H1 (cell line): ENCODE data around the gene ZCCHC3. TPM values are rescaled to one million over a fixed set of nuclear protein-coding genes. Genes with fewer than 3 reads are reported as not detected.

Source experiments
- CTCF ChIA-PET: fragments of 300-600 bp; sonication (Branson Sonifier 250); formaldehyde crosslinking; loops from one replicate; lab custom pipeline; 2021; ENCODE audit not compliant: partially characterized antibody; lab: Charles Lee
- POLR2A ChIA-PET: fragments of 300-600 bp; sonication (Branson Sonifier 250); formaldehyde crosslinking; loops from one replicate; lab custom pipeline; 2021; ENCODE audit warnings: inconsistent platforms; ENCODE audit not compliant: partially characterized antibody; lab: Charles Lee
- DNase-seq, 2 experiments: peaks; one replicate each; pipeline versions ENCODE4 v3.0.0 to v3.0.0-alpha.2; 2010 to 2022; ENCODE audit warnings: low spot score in 2 of 2, low read depth in 1 of 2, mixed read lengths in 1 of 2
- FAIRE-seq: peaks from 2 replicates; lab custom pipeline; 2011; peaks lifted over from hg19 to GRCh38; lab: Jason Lieb, UNC
- H2AFZ ChIP-seq: 2 replicates; pipeline ENCODE4 v1.8.1; 2012; ENCODE audit warnings: low read length, inconsistent platforms
- H2AK5ac ChIP-seq: 2 replicates; pipeline ENCODE4 v1.6.1; 2013; ENCODE audit warnings: low read depth, low read length
- H2BK120ac ChIP-seq: replicated peaks from 2 replicates; pipeline ENCODE3; 2013; ENCODE audit warnings: low read depth, low read length, inconsistent platforms
- H2BK12ac ChIP-seq: 2 replicates; pipeline ENCODE4 v1.6.1; 2013; ENCODE audit warnings: low read depth, low read length
- H2BK15ac ChIP-seq: 2 replicates; pipeline ENCODE4 v1.6.1; 2013; ENCODE audit warnings: low read length
- H2BK20ac ChIP-seq: 2 replicates; pipeline ENCODE4 v1.6.1; 2013; ENCODE audit warnings: low read length
- H2BK5ac ChIP-seq: 2 replicates; pipeline ENCODE4 v1.6.1; 2013; ENCODE audit warnings: low read depth, low read length
- H3K14ac ChIP-seq: 2 replicates; pipeline ENCODE4 v1.6.1; 2013; ENCODE audit warnings: inconsistent platforms; ENCODE audit not compliant: insufficient read length
- H3K18ac ChIP-seq: 2 replicates; pipeline ENCODE4 v1.6.1; 2013; ENCODE audit warnings: low read length; ENCODE audit errors: extremely low read depth
- H3K23ac ChIP-seq: 2 replicates; pipeline ENCODE4 v1.6.1; 2013; ENCODE audit warnings: inconsistent platforms; ENCODE audit not compliant: insufficient read length
- H3K23me2 ChIP-seq: 2 replicates; pipeline ENCODE4 v1.6.1; 2013; ENCODE audit warnings: low read depth, low read length
- H3K27ac ChIP-seq: 2 replicates; pipeline ENCODE4 v1.6.1; 2011; ENCODE audit warnings: low read depth, low read length, inconsistent platforms
- H3K27me3 ChIP-seq, 4 experiments: replicated peaks in 1 of 4; 1 replicate in 1 of 4; 2 replicates in 3 of 4; pipeline versions ENCODE4 v1.6.1 to v1.8.1; 2011 to 2013; ENCODE audit warnings: low read length in 3 of 4, mild to moderate bottlenecking in 3 of 4, inconsistent platforms in 2 of 4, mixed read lengths in 2 of 4, moderate library complexity in 1 of 4; ENCODE audit not compliant: control insufficient read depth in 3 of 4, insufficient read depth in 3 of 4; ENCODE audit errors: extremely low read depth in 1 of 4
- H3K36me3 ChIP-seq, 4 experiments: 2 replicates each; pipeline versions ENCODE4 v1.6.1 to v1.8.1; 2011 to 2013; ENCODE audit warnings: mild to moderate bottlenecking in 4 of 4, low read length in 3 of 4, moderate library complexity in 2 of 4, control low read depth in 1 of 4, inconsistent platforms in 1 of 4; ENCODE audit not compliant: insufficient read depth in 4 of 4, control insufficient read depth in 2 of 4
- H3K4ac ChIP-seq: replicated peaks from 2 replicates; pipeline ENCODE3; 2013; ENCODE audit warnings: low read length, low read depth, mixed read lengths, inconsistent platforms; ENCODE audit not compliant: insufficient read length
- H3K4me1 ChIP-seq, 4 experiments: replicated peaks in 1 of 4; 1 replicate in 1 of 4; 2 replicates in 3 of 4; pipeline versions ENCODE4 v1.6.1 to v1.8.1; 2011 to 2013; ENCODE audit warnings: low read length in 3 of 4, inconsistent platforms in 2 of 4, mixed read lengths in 1 of 4; ENCODE audit not compliant: insufficient read depth in 4 of 4, control insufficient read depth in 3 of 4
- H3K4me2 ChIP-seq, 2 experiments: 2 replicates each; pipeline versions ENCODE4 v1.6.1 to v1.8.1; 2011 to 2013; ENCODE audit warnings: low read depth in 2 of 2, low read length in 2 of 2, control low read depth in 1 of 2, inconsistent platforms in 1 of 2, mild to moderate bottlenecking in 1 of 2; ENCODE audit not compliant: insufficient read depth in 1 of 2
- H3K4me3 ChIP-seq, 4 experiments: fragments of 200-600, 300-600 bp in 1 of 4; sonication (generic), shearing (Covaris generic), sonication (Bioruptor Twin) in 1 of 4; 2 replicates each; pipeline versions ENCODE4 v1.5.1 to v1.8.1; 2011 to 2016; ENCODE audit warnings: low read length in 4 of 4, low read depth in 3 of 4, control low read depth in 2 of 4, inconsistent platforms in 2 of 4, mild to moderate bottlenecking in 2 of 4, mixed read lengths in 1 of 4, moderate library complexity in 1 of 4; ENCODE audit not compliant: insufficient read depth in 2 of 4; ENCODE audit errors: extremely low read depth in 1 of 4
- H3K56ac ChIP-seq: replicated peaks from 2 replicates; pipeline ENCODE3; 2013; ENCODE audit warnings: low read depth, mild to moderate bottlenecking, mixed read lengths, low read length, inconsistent platforms; ENCODE audit not compliant: insufficient read length
- H3K79me1 ChIP-seq: 2 replicates; pipeline ENCODE4 v1.6.1; 2013; ENCODE audit warnings: low read depth, low read length, control low read depth
- H3K79me2 ChIP-seq, 2 experiments: 2 replicates each; pipeline versions ENCODE4 v1.6.1 to v1.8.1; 2012 to 2013; ENCODE audit warnings: low read length in 2 of 2, mild to moderate bottlenecking in 2 of 2, inconsistent platforms in 1 of 2; ENCODE audit not compliant: insufficient read depth in 2 of 2, control insufficient read depth in 1 of 2
- H3K9ac ChIP-seq, 4 experiments: replicated peaks in 1 of 4; 1 replicate in 1 of 4; 2 replicates in 3 of 4; pipeline versions ENCODE4 v1.6.1 to v1.8.1; 2011 to 2013; ENCODE audit warnings: low read depth in 3 of 4, low read length in 3 of 4, control low read depth in 2 of 4, mild to moderate bottlenecking in 2 of 4, moderate library complexity in 2 of 4, inconsistent platforms in 1 of 4; ENCODE audit errors: extremely low read depth in 1 of 4
- H3K9me3 ChIP-seq, 2 experiments: 2 replicates each; pipeline versions ENCODE4 v1.6.1 to v1.8.1; 2012 to 2013; ENCODE audit warnings: mild to moderate bottlenecking in 2 of 2, moderate library complexity in 2 of 2, control low read depth in 1 of 2, inconsistent platforms in 1 of 2, low read depth in 1 of 2, low read length in 1 of 2, mixed read lengths in 1 of 2; ENCODE audit not compliant: insufficient read depth in 2 of 2
- H4K20me1 ChIP-seq, 2 experiments: replicated peaks in 1 of 2; 2 replicates each; pipeline versions ENCODE3 to v1.8.1; 2011 to 2013; ENCODE audit warnings: inconsistent platforms in 2 of 2, low read length in 2 of 2, mild to moderate bottlenecking in 1 of 2; ENCODE audit not compliant: insufficient read depth in 2 of 2, control insufficient read depth in 1 of 2
- H4K5ac ChIP-seq: 2 replicates; pipeline ENCODE4 v1.6.1; 2013; ENCODE audit warnings: low read length, low read depth, mixed read lengths, inconsistent platforms; ENCODE audit not compliant: insufficient read length
- H4K8ac ChIP-seq: 2 replicates; pipeline ENCODE4 v1.8.0; 2013; ENCODE audit warnings: mild to moderate bottlenecking, moderate library complexity, low read length, inconsistent platforms; ENCODE audit not compliant: insufficient read depth; ENCODE audit errors: extremely low read depth
- H4K91ac ChIP-seq: replicated peaks from 2 replicates; pipeline ENCODE3; 2013; ENCODE audit warnings: low read length, mixed read lengths, inconsistent platforms; ENCODE audit not compliant: insufficient read length
- CBX8 ChIP-seq: fragments of 300-800, 300-1000 bp; sonication (generic); IDR thresholded peaks from 2 replicates; pipeline ENCODE4 v1.7.1; 2016; ENCODE audit warnings: low read depth, low read length, borderline replicate concordance
- EZH2 ChIP-seq: fragments of 200-600 bp; sonication (generic); IDR thresholded peaks from 2 replicates; pipeline ENCODE4 v1.7.1; 2012; ENCODE audit warnings: low read depth, mild to moderate bottlenecking, moderate library complexity, low read length, inconsistent platforms; ENCODE audit not compliant: severe bottlenecking
- POLR2A ChIP-seq, 2 experiments: IDR thresholded peaks; 1 replicate in 1 of 2; 2 replicates in 1 of 2; pipeline ENCODE4 v1.6.1; 2011; ENCODE audit warnings: low read depth in 2 of 2, low read length in 2 of 2, mild to moderate bottlenecking in 2 of 2; ENCODE audit errors: control extremely low read depth in 1 of 2
- SIRT6 ChIP-seq: IDR thresholded peaks from one replicate; pipeline ENCODE4 v1.7.1; 2012; ENCODE audit warnings: low read length, inconsistent platforms
- SP2 ChIP-seq: IDR thresholded peaks from 2 replicates; pipeline ENCODE4 v1.6.1; 2012; ENCODE audit warnings: mild to moderate bottlenecking, low read length, inconsistent platforms
- SP4 ChIP-seq: IDR thresholded peaks from 2 replicates; pipeline ENCODE4 v1.6.1; 2012; ENCODE audit warnings: low read length, inconsistent platforms
- TAF7 ChIP-seq: optimal IDR thresholded peaks from 2 replicates; pipeline ENCODE3; 2011; ENCODE audit warnings: low read depth, mild to moderate bottlenecking, inconsistent platforms, low read length, moderate library complexity, borderline replicate concordance
- TCF12 ChIP-seq: IDR thresholded peaks from 2 replicates; pipeline ENCODE4 v1.6.1; 2011; ENCODE audit warnings: low read depth, mild to moderate bottlenecking, low read length
- WGBS, 2 experiments: shearing (Covaris generic) in 1 of 2; methylation state at CpG; one replicate each; pipeline versions ENCODE4 v1.1.6 to v1.1.7; 2013 to 2015; ENCODE audit warnings: low lambda C conversion rate in 2 of 2, mixed read lengths in 2 of 2, inconsistent platforms in 1 of 2, low coverage in 1 of 2, missing lambda C conversion rate in 1 of 2; ENCODE audit not compliant: insufficient replicate concordance in 2 of 2, insufficient coverage in 1 of 2, insufficient read length in 1 of 2; ENCODE audit errors: extremely low coverage in 1 of 2, missing lambda C conversion rate in 1 of 2; 5-methylcytosine and 5-hydroxymethylcytosine counted together
- polyA plus RNA-seq, 7 experiments: library from polyadenylated mRNA; depleted of rRNA in 3 of 7; stranded (reverse) in 5 of 7; unstranded in 2 of 7; fragments of >200 nt in 5 of 7; fragments of 200-250 nt in 2 of 7; gene quantifications; 1 replicate in 5 of 7; 2 replicates in 1 of 7; 4 replicates in 1 of 7; pipeline versions ENCODE4 v1.2.1 to v1.2.3, GENCODE V29; 2011 to 2013; ENCODE audit warnings: missing spikeins in 2 of 7, mixed read lengths in 2 of 7
- total RNA-seq: library from RNA; stranded (reverse); fragmentation: NEBNext Ultra II Directional; extraction: Animal tissue kit (Norgen Biotek cat#: 25700); gene quantifications from 2 replicates; pipeline ENCODE4 v1.2.1, GENCODE V29; 2021
- TF ChIP-seq, protein P1 (sequence below), 3 experiments: IDR thresholded peaks; 1 replicate in 2 of 3; 2 replicates in 1 of 3; pipeline versions ENCODE4 v1.5.1 to v1.6.1; 2011; ENCODE audit warnings: low read length in 3 of 3, mild to moderate bottlenecking in 3 of 3, inconsistent platforms in 2 of 3, low read depth in 1 of 3, moderate library complexity in 1 of 3; ENCODE audit not compliant: insufficient read depth in 1 of 3; ENCODE audit errors: control extremely low read depth in 1 of 3

ZCCHC3 gene
- total and polyA plus RNA-seq, 2 of the 8 experiments (the other 6 are each of a cell fraction or from before 2014, with no cell fraction given) = 33.7 to 52.4 TPM

- Histone ChIP-seq H3K14ac (no peak overlapping the region), H2BK5ac (peak overlapping the region; percentile 93; the same call in 1 of the 2 replicates), H3K4me3 (peak overlapping the region; percentile 63 to 90 (median 66)), H3K4me1 (peaks cover 0 to 12% (median 8%) of the 10 kb centered on the region in 4 experiments; a peak in 4 of 7 replicates), H3K23me2 (peaks cover 16% of the 10 kb centered on the region), H3K9me3 (no peaks in the 10 kb centered on the region), H3K56ac (peak overlapping the region; percentile 77), H3K23ac (no peak overlapping the region), H2BK15ac (no peak overlapping the region), H3K18ac (peak overlapping the region; percentile 91), H3K9ac (peak overlapping the region; percentile 35 to 69 (median 63); a peak in 6 of 7 replicates), H3K4me2 (peak overlapping the region; percentile 97), H3K79me2 (no peaks in the 10 kb centered on the region), H2BK20ac (no peak overlapping the region), H3K27ac (peak overlapping the region; percentile 85), H2AK5ac (no peak overlapping the region), H3K36me3 (no peaks in the 10 kb centered on the region), H2BK120ac (no peak overlapping the region), H4K5ac (peak overlapping the region; percentile 77), H4K91ac (peak overlapping the region; percentile 26), H4K20me1 (peaks cover 2% of the 10 kb centered on the region in 2 experiments), H2AFZ (peak overlapping the region; percentile 85; the same call in 1 of the 2 replicates), H3K27me3 (peaks cover 0 to 3% (median 0%) of the 10 kb centered on the region in 4 experiments; a peak in 3 of 7 replicates), H2BK12ac (peak overlapping the region; percentile 94; the same call in 1 of the 2 replicates), H3K4ac (peak overlapping the region; percentile 36), H3K79me1 (peaks cover 3% of the 10 kb centered on the region; the same call in 1 of the 2 replicates), H4K8ac (peak overlapping the region; percentile 7; the same call in 1 of the 2 replicates)
- CTCF ChIA-PET = interaction anchor here (1.0 to 3.1 kb wide), 5 partner anchors 11 to 124 kb away, joined by 3 to 33 read pairs (median 4); no protein-coding TSS in a partner anchor
- 1% methylated on average over 20 of the region's 61 CpGs; no CpG with 5 or more reads in 1 of the 2 experiments for WGBS, 2 experiments
- FAIRE-seq = peak; percentile 7
- DNase-seq = peak; percentile 89 to 94
- POLR2A ChIA-PET = interaction anchor here (0.6 to 5.7 kb wide), 25 partner anchors 10 to 196 kb away, joined by 3 to 36 read pairs (median 3); partner anchors contain the start of genes CSNK2A1, SOX12 and TRIB3
- no peak for TF ChIP-seq SP2
- no peak for TF ChIP-seq SP4
- TF ChIP-seq TAF7 = no peak
- peak; percentile 32 to 76 for TF ChIP-seq POLR2A (IDR thresholded peaks at IDR 0.05; ENCODE audit: control extremely low read depth in 1 of 2, low read depth in 2 of 2, low read length in 2 of 2)
- TF ChIP-seq TCF12 = no peak
- no peak for TF ChIP-seq CBX8
- TF ChIP-seq, protein P1, sequence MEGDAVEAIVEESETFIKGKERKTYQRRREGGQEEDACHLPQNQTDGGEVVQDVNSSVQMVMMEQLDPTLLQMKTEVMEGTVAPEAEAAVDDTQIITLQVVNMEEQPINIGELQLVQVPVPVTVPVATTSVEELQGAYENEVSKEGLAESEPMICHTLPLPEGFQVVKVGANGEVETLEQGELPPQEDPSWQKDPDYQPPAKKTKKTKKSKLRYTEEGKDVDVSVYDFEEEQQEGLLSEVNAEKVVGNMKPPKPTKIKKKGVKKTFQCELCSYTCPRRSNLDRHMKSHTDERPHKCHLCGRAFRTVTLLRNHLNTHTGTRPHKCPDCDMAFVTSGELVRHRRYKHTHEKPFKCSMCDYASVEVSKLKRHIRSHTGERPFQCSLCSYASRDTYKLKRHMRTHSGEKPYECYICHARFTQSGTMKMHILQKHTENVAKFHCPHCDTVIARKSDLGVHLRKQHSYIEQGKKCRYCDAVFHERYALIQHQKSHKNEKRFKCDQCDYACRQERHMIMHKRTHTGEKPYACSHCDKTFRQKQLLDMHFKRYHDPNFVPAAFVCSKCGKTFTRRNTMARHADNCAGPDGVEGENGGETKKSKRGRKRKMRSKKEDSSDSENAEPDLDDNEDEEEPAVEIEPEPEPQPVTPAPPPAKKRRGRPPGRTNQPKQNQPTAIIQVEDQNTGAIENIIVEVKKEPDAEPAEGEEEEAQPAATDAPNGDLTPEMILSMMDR (IDR thresholded peaks at IDR 0.05; ENCODE audit: control extremely low read depth in 1 of 3, insufficient read depth in 1 of 3, low read depth in 1 of 3, low read length in 3 of 3) = no peak
- TF ChIP-seq SIRT6 = no peak
- no peak for TF ChIP-seq EZH2
Observed at GRCh38 chr20:347640-348484, 50.5 kb downstream of the ZCCHC3 start.
